ENCODE data around the gene C14orf39.
A peak's percentile ranks its signal among the peaks of the same experiment; 100 is the strongest.

DNA sequence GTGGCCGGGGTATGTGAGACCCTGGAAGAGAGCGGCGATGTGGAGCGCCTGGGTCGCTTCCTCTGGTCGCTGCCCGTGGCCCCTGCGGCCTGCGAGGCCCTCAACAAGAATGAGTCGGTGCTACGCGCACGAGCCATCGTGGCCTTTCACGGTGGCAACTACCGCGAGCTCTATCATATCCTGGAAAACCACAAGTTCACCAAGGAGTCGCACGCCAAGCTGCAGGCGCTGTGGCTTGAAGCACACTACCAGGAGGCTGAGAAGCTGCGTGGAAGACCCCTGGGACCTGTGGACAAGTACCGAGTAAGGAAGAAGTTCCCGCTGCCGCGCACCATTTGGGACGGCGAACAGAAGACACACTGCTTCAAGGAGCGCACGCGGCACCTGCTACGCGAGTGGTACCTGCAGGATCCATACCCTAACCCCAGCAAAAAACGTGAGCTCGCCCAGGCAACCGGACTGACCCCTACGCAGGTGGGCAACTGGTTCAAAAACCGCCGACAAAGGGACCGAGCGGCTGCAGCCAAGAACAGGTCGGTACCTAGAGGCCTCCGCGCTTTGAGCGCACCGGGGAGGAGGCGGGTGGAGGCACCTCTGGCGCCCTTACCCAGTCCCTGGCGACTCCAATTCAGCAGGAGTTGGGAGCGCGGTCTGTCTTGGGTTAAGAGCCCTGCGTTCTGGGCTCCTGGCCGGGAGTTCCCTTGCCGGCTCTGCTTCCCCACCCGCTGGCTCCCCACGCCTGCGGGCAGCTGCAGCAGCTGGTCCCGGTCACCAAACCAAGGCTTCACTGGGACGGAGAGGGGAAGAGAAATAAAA, 23.8 kb upstream of the C14orf39 start:
- TF ChIP-seq, protein P1, sequence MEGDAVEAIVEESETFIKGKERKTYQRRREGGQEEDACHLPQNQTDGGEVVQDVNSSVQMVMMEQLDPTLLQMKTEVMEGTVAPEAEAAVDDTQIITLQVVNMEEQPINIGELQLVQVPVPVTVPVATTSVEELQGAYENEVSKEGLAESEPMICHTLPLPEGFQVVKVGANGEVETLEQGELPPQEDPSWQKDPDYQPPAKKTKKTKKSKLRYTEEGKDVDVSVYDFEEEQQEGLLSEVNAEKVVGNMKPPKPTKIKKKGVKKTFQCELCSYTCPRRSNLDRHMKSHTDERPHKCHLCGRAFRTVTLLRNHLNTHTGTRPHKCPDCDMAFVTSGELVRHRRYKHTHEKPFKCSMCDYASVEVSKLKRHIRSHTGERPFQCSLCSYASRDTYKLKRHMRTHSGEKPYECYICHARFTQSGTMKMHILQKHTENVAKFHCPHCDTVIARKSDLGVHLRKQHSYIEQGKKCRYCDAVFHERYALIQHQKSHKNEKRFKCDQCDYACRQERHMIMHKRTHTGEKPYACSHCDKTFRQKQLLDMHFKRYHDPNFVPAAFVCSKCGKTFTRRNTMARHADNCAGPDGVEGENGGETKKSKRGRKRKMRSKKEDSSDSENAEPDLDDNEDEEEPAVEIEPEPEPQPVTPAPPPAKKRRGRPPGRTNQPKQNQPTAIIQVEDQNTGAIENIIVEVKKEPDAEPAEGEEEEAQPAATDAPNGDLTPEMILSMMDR (IDR thresholded peaks at IDR 0.05), result no peak
- TF ChIP-seq EZH2phosphoT487 (IDR thresholded peaks at IDR 0.05) (peak; percentile 83), EZH2 (IDR thresholded peaks at IDR 0.05) (peak; percentile 85)

Data from neural progenitor cell (in vitro differentiated cells).